Activated CD4-positive, alpha-beta T cell treated with anti-CD3 and anti-CD28 coated beads, Interleukin-2, amount 10 ng/mL, durations not matched to agents 24 days and 14 days (primary cell): ENCODE measurements around the gene FGF3. TPM values are rescaled to one million over a fixed set of nuclear protein-coding genes. Genes with fewer than 3 reads are reported as not detected.

ENCODE experiments used
- DNase-seq: peaks from one replicate; pipeline ENCODE4 v3.0.0; 2022
- H3K27ac Mint-ChIP-seq: one replicate; pipeline ENCODE4 v1.8.0; 2022; ENCODE audit warnings: mild to moderate bottlenecking, mixed read lengths
- H3K27me3 Mint-ChIP-seq: one replicate; pipeline ENCODE4 v1.8.0; 2022; ENCODE audit warnings: mixed read lengths
- H3K36me3 Mint-ChIP-seq: one replicate; pipeline ENCODE4 v1.8.0; 2022; ENCODE audit warnings: low read depth, mild to moderate bottlenecking, mixed read lengths
- H3K4me1 Mint-ChIP-seq: one replicate; pipeline ENCODE4 v1.8.0; 2021; ENCODE audit warnings: mixed read lengths
- H3K4me3 Mint-ChIP-seq: one replicate; pipeline ENCODE4 v1.8.0; 2022; ENCODE audit warnings: mild to moderate bottlenecking, moderate library complexity, mixed read lengths
- H3K9me3 Mint-ChIP-seq: one replicate; pipeline ENCODE4 v1.8.0; 2021; ENCODE audit warnings: mixed read lengths
- intact Hi-C: fragments of 100-400 bp; cut with micrococcal nuclease; formaldehyde crosslinking; loops from one replicate; pipeline ENCODE4 v1.15.1; 2023
- total RNA-seq: library from RNA; stranded (reverse); gene quantifications from 2 replicates; pipeline ENCODE4 v1.2.3, GENCODE V29; 2022

The FGF3 gene
- total RNA-seq, 1 donor from 2014 or later, result not detected

DNA sequence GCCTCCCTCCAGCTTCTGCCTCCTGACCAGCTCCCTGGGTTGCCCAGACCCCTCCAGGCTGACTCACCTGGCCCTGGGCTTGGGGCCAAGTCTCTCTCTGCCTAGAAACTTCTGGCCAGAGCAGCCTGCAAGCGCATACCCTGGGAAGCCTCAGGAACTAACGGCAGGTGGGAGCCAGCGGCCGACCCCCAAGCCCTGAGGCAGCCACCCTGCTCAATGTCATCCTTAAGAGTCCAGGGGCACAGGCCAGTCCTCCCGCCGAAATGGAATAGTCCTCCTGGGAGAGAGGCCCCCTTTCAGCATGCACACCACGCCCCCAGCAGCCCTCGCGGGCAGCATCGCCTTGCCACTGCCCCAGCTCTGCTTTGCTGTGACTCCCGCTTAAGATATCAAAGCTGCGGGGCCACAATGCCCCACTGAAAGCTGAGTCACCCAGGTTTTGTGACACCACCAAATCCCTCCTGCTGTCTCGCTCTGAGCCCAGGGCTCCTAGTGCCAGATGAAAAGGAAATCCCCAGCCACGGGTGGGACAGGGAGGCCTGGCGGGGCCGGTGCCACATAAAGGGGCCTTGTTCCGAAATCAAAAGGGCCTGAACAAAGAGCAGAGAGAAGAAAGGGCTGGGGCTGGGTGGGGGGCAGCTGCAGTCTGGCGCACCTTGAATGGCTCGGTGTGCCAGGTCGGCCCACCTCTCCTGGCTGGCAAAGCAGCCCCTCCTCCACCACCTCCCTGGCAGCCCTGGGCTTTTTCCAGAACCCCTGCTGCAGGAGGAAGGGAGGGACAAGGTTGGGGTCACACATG is 21.4 kb upstream of the FGF3 start:
- Mint-ChIP-seq H3K9me3 (no peaks in the 10 kb centered on the region), H3K4me1 (no peaks in the 10 kb centered on the region), H3K27ac (no peak overlapping the region), H3K27me3 (peaks cover 8% of the 10 kb centered on the region), H3K4me3 (no peak overlapping the region), H3K36me3 (no peaks in the 10 kb centered on the region)
- intact Hi-C loops, result no loop called here
- DNase-seq, result no peak

DNA sequence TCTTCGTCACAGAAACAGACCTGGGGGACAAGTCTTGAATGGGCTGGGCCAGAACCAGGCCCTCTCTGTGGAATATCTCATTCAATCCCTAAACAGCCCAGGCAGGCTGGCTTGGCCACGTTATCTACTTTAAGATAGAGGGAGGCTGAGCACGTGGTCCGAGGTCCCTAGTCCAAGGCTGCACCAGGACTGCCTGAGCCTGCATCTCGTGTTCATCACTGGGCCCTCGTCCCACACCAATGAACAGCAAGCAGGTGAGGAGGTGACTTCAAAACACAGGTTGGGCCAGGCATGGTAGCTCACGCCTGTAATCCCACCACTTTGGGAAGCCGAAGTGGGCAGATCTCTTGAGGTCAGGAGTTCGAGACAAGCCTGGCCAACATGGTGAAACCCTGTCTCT is 20.3 kb upstream of the FGF3 start:
- Mint-ChIP-seq H3K27ac (no peak overlapping the region), H3K36me3 (no peaks in the 10 kb centered on the region), H3K27me3 (peaks cover 15% of the 10 kb centered on the region), H3K4me3 (no peak overlapping the region), H3K4me1 (peaks cover 2% of the 10 kb centered on the region), H3K9me3 (no peaks in the 10 kb centered on the region)
- no peak for DNase-seq
- intact Hi-C loops, result no loop called here

DNA sequence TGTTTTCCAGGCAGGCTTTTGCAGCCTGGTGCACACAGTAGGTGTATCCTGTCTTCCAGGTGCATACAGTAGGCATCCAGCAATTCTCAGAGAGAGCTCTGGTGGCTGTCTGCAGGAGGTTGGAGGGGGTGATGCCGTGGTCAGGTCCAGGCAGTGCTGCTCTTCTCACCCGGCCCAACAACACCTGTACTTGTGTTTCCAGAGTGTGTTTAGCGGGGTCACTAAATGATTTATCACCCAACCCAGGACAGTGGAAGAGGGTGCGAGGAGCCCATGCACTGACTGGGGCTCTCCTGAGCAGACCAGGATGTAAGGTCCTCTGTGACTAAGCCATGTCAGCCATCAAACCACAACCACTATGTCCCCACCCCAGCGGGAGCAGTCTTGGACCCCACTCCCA is 18.6 kb upstream of the FGF3 start:
- intact Hi-C loops, result no loop called here
- Mint-ChIP-seq H3K27me3 (peaks cover 21% of the 10 kb centered on the region), H3K27ac (no peak overlapping the region), H3K36me3 (no peaks in the 10 kb centered on the region), H3K4me3 (no peak overlapping the region), H3K9me3 (no peaks in the 10 kb centered on the region), H3K4me1 (peaks cover 2% of the 10 kb centered on the region)
- no peak for DNase-seq

DNA sequence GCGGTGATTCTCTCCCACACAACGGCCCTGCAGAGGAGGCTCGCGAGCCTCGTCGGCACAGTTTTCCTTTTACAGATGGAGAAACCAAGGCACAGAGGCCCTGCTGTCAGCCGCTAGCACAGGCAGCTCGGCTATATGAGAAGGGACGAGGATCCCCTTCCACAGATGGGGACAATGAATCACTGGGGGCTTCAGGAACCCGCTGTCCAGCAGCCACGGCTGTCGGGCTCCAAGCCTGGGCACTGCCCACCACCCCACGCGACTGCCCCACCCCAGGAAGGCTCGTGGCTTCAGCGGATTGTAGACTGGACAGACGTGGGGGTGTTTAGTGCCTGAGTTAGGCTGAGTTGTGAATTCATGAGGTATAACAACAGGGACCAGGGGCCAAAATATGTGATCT is 17.2 kb upstream of the FGF3 start:
- H3K4me3 Mint-ChIP-seq, result no peak overlapping the region
- H3K9me3 Mint-ChIP-seq, result no peaks in the 10 kb centered on the region
- no peak overlapping the region for H3K27ac Mint-ChIP-seq
- no peak for DNase-seq
- H3K4me1 Mint-ChIP-seq, result peaks cover 2% of the 10 kb centered on the region
- peaks cover 26% of the 10 kb centered on the region for H3K27me3 Mint-ChIP-seq
- intact Hi-C loops, result no loop called here
- no peaks in the 10 kb centered on the region for H3K36me3 Mint-ChIP-seq

DNA sequence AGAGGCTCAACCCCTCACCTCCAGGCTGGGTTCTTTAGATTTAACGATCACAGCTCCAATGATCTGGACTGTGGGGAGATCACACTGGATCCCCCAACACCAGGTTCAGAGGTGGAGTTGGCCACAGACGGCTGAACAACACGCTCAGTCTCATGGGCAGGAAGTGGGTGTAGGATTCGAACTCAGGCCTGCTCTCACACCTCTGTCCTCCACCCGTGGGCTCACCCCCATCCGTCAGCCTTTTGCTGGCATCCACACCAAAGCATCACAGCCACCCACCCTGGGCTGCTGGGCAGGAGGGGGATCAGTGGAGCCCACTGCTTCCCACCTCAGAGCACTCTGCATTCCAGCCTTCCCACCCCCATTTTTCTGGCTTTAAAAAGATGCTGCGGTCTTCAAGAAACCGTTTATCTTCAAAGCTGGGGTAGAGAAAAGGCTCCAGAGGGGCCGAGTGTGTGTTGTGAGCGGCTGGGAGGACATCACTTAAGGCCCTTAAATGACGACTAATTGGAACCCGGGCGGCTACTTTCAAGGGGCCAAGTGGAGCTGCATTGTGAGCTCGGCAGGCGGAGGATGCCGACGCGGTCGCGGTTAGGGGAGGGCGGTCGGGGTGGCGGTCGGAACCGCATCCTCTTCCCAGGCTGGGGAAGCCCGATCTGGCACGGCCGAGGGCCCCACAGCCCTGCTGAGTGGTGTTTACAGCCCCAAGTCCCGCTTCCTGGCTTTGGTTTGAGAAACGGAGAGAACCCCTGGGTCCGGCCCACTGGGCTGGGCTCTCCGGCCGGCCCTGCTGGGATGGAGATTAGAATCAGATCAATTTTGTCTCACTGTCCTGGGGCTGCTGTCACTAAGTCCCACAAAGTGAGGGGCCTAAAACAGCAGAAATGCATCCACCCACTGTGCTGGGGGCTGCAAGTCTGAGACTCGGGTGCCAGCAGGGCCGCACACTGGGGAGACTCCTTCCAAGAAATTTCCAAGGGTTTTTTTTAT is 15.9 kb upstream of the FGF3 start:
- peaks cover 26% of the 10 kb centered on the region for H3K27me3 Mint-ChIP-seq
- H3K27ac Mint-ChIP-seq, result no peak overlapping the region
- no peaks in the 10 kb centered on the region for H3K9me3 Mint-ChIP-seq
- no peak for DNase-seq
- no peak overlapping the region for H3K4me3 Mint-ChIP-seq
- intact Hi-C loops, result no loop called here
- peaks cover 2% of the 10 kb centered on the region for H3K4me1 Mint-ChIP-seq
- H3K36me3 Mint-ChIP-seq, result no peaks in the 10 kb centered on the region

DNA sequence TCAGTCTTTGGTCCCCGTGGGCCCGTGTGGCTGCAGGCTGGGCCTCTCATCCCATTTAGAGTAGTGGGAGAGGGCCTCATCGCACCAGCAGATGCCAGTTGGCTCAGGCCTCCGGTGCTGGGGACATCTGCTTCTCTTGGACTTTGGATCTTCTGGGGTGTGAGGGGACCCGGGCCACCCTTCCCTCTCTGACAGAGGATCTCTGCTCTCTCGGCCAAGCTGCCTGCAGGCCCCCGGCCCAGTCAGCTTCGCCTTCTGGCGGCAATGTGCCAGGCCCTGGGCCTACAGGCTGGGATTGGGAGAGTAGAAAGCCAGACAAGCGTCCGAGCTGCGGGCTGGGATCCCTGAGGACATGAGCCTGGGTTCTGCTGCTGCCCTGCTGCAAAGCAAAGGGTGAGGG is 15.0 kb upstream of the FGF3 start:
- no peaks in the 10 kb centered on the region for H3K36me3 Mint-ChIP-seq
- no peaks in the 10 kb centered on the region for H3K9me3 Mint-ChIP-seq
- no peak overlapping the region for H3K27ac Mint-ChIP-seq
- DNase-seq, result no peak
- intact Hi-C loops, result no loop called here
- peaks cover 2% of the 10 kb centered on the region for H3K4me1 Mint-ChIP-seq
- H3K4me3 Mint-ChIP-seq, result no peak overlapping the region
- peaks cover 26% of the 10 kb centered on the region for H3K27me3 Mint-ChIP-seq

DNA sequence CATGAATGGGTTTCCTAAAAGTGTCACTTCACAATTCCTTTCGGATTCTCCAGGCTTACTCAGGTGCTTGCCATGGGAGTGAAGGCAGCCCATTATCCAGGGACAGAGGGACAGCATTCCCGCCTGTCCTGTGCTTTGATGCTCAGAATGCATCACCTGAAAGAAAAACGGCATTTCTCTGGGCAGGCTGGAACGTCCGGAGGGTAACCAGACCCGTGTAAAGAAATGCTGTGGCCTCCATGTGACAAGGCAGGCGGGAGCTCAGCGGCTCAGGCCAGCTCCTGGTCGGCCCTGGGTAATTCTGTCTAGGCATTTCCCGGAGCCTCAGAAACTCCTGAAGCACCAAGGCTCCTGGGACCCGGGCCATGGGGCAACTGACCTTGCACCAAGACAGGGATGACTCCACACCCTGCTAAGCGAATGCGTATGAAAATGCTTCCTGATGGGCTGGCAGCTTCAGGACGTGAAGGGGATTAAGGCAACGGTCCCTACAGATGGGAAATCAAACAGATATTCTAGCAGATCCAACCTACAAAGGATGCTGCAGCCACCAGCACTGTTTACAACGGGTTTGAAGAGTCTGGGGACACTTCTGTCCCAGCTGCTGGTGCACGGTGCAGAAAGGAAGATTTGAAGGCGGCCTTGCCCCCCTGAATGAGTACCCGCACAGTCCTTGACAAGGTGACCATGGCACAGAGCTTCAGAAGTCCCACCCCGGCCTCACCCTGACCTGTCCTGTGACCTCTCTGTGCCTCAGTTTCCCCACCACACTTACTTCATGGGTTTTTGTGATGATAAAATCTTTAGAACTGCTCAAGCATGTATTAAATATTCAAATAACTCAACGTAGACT is 13.6 kb upstream of the FGF3 start:
- Mint-ChIP-seq H3K9me3 (no peaks in the 10 kb centered on the region), H3K27ac (no peak overlapping the region), H3K27me3 (peaks cover 25% of the 10 kb centered on the region)

DNA sequence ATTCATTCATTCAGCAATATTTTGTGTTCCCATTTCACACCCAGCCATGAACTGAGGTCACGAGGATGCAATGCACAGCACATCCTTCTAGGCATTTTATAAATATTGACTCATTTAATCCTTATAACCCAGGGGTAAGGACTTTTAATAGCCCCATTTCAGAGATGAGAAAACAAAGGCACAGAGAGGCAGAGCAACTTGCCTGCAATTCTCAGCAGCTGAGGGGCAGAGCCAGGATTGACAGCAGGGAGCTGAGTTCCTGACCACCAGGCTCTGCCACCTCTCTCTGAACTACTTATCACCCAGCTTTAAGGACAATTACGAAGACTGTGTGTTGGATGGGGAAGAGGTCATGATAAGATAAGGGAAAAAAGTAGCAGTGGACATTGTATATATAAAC is 12.8 kb upstream of the FGF3 start:
- Mint-ChIP-seq H3K36me3 (no peaks in the 10 kb centered on the region), H3K9me3 (no peaks in the 10 kb centered on the region), H3K27ac (no peak overlapping the region), H3K27me3 (peaks cover 25% of the 10 kb centered on the region), H3K4me1 (peaks cover 2% of the 10 kb centered on the region), H3K4me3 (no peak overlapping the region)
- no peak for DNase-seq
- intact Hi-C loops, result no loop called here

More for the DNA sequence above, 13.6 kb upstream of the FGF3 start:
- intact Hi-C loops, result no loop called here
- Mint-ChIP-seq H3K4me1 (peaks cover 2% of the 10 kb centered on the region), H3K36me3 (no peaks in the 10 kb centered on the region), H3K4me3 (no peak overlapping the region)
- DNase-seq, result no peak

DNA sequence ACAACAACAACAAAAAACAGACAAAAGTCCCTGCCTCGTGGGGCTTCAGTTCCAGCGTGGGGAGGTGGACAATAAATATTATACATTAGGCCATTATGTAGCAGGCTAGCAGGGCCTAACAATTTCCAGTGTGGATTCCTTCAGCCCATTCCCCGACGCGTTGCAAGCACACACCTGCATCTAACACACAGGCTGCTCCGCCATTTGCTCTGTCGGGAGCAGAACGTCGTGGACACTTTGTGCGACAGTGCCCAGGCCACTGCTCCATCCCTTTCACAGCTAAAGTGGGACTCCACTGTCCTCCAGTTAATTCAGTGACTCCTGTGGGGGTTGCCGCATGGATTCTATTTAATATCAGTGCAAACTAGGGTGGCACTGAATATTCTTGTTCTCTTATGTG is 10.9 kb upstream of the FGF3 start:
- Mint-ChIP-seq H3K27me3 (peaks cover 15% of the 10 kb centered on the region), H3K27ac (no peak overlapping the region), H3K36me3 (no peaks in the 10 kb centered on the region), H3K9me3 (no peaks in the 10 kb centered on the region), H3K4me3 (no peak overlapping the region), H3K4me1 (peaks cover under 1% of the 10 kb centered on the region)
- intact Hi-C loops, result no loop called here
- no peak for DNase-seq

DNA sequence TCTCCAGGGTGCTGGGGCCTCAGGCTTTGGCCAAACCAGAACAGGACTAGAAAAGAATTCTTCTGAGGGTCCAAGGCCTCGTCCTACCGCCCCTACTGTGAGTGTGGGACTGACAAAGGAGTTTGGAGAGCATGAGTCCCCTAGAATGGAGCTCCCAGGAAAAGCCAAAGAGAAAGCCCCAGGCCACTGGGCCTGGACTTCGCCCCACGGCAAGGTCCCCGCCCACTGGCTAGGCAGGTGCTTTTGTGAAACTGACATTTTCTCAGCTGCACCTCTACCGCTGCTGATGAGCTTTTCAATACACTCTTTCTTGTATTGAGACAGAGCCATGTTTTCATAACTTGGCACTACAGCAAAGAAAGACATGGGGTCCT is 9.7 kb upstream of the FGF3 start:
- no peaks in the 10 kb centered on the region for H3K4me1 Mint-ChIP-seq
- DNase-seq, result no peak
- H3K27me3 Mint-ChIP-seq, result peaks cover 11% of the 10 kb centered on the region
- H3K27ac Mint-ChIP-seq, result no peak overlapping the region
- H3K9me3 Mint-ChIP-seq, result no peaks in the 10 kb centered on the region
- intact Hi-C loops, result no loop called here
- no peak overlapping the region for H3K4me3 Mint-ChIP-seq
- no peaks in the 10 kb centered on the region for H3K36me3 Mint-ChIP-seq

DNA sequence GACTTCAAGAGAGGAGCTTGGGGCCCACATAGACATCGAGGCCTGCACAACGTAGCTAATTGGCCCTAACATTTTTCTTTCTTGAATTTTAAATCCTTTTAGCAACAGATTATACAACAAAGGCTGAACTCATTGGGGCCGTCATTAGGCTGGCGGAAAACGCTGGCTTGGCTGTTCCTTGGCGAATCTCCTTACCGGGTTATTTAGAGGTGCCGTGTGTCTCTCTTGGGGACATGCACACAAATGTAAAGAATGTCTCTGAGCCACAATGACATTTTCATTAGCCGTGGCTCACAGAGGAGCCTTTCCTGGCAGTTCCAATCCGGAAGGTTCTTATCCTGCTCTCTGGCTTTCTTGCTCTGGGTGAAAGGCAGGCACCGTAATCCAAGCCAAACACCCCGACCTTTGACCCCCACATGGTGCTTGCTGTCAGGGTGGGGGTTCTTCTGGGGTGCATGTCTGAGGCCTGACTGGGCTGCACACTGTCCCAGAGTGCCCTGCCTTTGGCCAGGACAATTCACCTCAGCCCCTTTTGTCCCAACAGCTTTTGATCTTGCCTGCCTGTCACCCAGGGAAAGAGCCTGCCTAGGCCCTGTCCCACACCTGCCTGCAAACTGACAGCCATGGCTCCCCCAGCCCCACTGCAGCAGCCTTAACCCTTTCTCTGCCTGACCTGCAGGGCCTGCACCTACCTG is 9.2 kb upstream of the FGF3 start:
- Mint-ChIP-seq H3K9me3 (no peaks in the 10 kb centered on the region), H3K36me3 (no peaks in the 10 kb centered on the region), H3K4me3 (no peak overlapping the region), H3K27me3 (peaks cover 8% of the 10 kb centered on the region), H3K27ac (no peak overlapping the region), H3K4me1 (no peaks in the 10 kb centered on the region)
- no peak for DNase-seq
- intact Hi-C loops, result no loop called here

DNA sequence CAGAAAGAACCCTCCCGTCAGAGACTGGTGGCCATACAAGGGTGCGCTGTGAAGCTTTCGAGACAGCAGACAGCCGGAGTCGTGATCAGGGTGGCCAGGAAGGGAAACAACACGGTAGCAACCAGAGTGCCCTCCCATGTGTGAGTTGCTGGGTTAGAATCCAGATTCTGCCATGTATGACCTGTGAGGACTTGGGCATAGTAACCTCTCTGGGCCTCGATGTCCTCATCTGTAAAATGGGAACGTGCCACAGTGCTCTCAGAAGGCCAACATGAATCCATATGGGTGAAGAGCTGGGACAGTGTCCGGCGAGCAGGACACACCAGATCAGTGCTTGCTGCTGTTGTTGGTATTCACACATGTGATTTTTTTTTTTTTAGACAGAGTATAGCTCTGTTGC is 7.6 kb upstream of the FGF3 start:
- no peak overlapping the region for H3K4me3 Mint-ChIP-seq
- H3K36me3 Mint-ChIP-seq, result no peaks in the 10 kb centered on the region
- no peaks in the 10 kb centered on the region for H3K9me3 Mint-ChIP-seq
- H3K4me1 Mint-ChIP-seq, result no peaks in the 10 kb centered on the region
- no peak overlapping the region for H3K27ac Mint-ChIP-seq
- peaks cover 5% of the 10 kb centered on the region for H3K27me3 Mint-ChIP-seq
- no peak for DNase-seq
- intact Hi-C loops, result no loop called here

DNA sequence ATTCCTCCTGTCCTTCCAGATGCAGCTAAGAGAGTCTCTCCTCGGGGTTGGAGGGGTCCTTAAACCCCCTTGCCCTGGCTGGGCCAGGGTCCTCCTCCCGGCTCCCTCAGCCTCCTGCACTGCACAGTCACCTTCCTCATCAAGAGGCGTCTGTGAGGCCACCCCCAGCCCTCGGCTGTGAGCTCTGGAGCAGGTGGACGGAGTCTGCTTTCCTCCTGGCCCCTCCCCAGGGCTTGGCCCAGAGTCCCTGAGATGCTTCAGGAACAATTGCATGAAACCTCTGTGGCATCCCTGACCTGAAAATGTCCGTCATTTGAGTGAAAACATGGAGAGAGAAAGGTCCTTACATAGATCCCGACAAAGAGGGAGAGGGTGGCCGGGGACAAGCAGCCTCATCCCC is 6.7 kb upstream of the FGF3 start:
- H3K4me3 Mint-ChIP-seq, result no peak overlapping the region
- H3K36me3 Mint-ChIP-seq, result no peaks in the 10 kb centered on the region
- H3K27ac Mint-ChIP-seq, result no peak overlapping the region
- H3K27me3 Mint-ChIP-seq, result peaks cover 6% of the 10 kb centered on the region
- intact Hi-C loops, result no loop called here
- H3K9me3 Mint-ChIP-seq, result no peaks in the 10 kb centered on the region
- H3K4me1 Mint-ChIP-seq, result no peaks in the 10 kb centered on the region
- no peak for DNase-seq
